Activated CD8-positive, alpha-beta memory T cell treated with anti-CD3 and anti-CD28 coated beads for 24 hours (primary cell): ENCODE measurements around the gene MBD5.

Experiments used
- DNase-seq: peaks from one replicate; pipeline ENCODE4 v3.0.0-alpha.2; 2020

The MBD5 gene

DNA sequence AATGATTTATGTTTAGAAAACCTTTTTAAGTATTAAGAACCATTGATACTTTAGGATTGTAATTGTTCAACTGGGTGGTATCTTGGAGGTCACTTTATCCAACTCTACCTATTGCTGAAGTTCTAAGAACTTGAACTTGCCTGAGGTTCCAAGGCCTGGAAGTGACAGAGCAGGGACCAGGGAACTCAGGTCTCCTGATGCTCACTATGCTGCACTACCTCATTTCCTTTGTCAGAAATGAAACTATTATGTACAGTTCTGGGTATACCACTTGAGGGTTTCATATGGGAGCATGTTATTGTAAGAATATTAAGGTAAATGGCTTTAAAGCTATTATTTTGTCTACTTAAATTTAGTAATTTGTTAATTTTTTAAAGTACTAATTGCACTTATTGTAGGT is 3.0 kb downstream of the MBD5 start:
- DNase-seq: no peak

DNA sequence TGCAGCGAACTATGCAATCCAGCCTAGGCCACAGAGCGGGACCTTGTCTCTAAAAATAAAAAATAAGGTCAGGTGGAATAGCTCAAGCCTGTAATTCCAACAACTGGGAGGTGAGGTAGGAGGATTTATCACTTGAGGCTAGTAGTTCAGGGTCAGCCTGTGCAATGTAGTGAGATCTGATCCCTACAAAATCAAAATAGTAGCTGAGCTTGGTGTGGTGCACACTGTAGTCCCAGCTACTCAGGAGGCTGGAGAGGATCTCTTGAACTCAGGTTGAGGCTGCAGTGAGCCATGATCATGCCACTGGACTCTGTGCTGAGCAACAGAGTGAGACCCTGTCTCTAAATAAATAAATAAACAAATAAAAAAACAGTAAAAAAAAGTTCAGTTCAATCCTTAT is 5.7 kb downstream of the MBD5 start:
- no peak for DNase-seq

DNA sequence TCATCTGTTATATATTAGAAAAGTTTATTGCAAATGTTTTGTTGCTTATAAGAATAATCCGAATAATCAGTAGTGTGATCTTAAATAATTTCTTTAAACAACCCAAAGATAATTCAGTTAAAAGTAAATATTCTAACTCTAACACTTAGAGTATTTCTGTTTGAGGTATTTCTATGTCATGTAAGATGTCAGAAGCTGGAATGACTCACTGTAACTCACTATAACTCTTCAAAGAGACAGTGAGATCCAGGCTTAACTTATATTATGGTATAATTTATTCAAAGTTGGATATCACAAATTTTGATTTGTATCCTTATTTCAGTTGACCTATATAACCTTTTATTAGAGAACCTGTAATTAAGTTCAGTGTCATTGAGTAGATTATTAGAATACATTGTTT is 6.9 kb downstream of the MBD5 start:
- DNase-seq: no peak

DNA sequence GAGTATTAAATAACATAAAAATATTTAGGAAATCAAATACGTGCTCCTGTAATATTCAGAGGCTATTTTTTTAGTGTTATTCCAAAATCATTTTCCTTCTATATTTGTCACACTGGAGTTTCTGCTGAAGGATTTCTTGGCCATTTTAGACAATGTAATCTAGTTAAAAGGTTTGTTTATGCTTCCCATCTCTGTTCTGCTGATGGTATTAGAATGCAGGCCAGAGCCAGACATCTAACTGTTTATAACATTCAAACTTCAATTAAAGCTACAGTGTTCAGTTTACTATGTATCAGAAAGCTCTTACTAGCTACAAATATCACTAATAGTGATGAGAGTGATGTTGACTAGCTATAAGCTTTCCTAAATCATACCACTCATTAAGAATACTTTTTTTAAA is 7.9 kb downstream of the MBD5 start:
- DNase-seq: no peak

DNA sequence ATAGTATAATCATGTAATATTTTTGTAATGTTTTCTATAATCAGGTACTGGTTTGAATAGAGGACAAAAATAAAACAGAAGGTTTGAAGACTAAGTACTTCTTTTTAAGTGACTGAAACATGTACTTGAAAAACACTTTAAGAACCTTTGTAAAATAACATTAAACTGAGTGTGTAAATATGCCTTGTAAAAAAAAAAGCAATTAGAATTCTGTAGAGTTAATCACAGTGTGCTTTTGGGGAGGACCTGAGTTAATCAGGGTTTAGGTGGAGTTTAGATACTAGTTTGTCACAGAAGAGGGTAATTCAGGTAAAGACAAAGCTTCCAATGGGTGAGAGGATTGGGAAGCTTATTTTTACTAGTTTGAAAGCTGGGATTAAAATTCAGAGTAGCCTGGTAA is 10.3 kb downstream of the MBD5 start:
- no peak for DNase-seq

DNA sequence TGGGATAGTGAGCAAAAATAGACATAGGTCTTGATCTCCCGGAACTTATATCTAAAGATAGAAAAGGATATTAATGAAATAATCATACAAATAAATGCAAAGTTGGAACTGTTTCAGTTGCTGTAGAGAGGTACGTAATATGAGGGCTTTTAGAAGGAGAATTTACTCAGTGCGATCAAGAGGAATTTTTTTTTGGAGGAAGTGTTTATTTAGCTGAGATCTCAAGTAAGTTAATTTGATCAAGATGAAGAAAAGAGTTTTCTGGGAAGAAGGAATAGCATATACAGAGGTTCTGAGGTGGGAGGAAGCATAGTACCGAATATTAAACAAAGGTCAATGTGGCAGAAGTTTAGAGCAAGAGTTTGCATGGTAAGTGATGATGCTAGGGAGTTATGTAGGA is 11.3 kb downstream of the MBD5 start:
- DNase-seq: no peak

DNA sequence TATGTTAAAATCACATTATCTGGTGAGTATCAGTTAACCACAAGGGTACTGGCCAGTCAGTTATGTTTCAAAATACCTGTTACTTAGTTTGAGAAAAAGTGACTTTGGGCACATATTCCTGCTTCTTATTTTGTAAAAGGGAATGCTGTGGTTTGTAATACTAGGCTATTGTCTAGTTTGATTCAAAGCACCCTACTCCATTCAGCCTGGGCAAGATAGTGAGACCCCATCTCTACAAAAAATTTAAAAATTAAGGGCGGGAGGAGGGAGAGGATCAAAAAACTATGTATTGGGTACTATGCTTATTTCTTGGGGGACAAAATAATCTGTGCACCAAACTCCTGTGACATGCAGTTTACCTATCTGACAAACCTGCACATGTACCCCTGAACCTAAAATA is 18.9 kb downstream of the MBD5 start:
- DNase-seq: no peak

DNA sequence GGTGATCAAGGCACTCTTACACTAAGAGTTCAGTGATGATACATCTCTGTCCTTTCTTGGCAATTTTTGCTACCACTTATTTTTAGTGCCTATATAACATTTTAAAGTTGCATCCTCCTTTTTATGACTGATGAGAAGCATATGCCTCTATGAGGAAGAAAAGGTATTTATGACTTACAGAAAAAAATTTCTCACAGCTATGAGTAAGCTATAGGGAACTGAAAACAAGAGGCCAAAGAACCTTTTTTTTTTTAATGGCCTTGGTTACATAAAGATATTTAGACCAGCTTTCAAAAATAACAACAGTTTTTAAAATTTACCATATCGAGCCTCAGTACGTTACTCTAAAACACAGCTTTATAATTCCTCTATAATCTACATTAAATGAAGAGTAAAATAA is 21.3 kb downstream of the MBD5 start:
- no peak for DNase-seq

DNA sequence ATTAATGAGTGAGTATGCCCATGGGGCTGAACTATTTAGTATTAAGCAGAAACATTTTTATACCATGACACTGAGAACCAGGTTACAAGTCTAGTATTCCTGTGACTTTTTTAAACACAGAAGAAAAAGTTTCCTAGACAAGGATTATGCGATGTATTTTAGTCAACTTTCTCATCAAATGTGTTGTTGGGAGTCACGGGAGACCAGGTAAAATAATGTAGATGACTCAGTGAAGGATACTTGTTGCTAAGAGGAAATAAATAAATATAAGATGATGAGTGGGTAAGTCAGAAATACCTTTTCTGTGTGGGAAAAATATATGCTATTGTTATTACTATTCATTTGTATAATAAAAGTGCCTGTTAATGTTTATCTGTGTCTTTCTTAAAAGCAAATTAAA is 23.4 kb downstream of the MBD5 start:
- DNase-seq: no peak

DNA sequence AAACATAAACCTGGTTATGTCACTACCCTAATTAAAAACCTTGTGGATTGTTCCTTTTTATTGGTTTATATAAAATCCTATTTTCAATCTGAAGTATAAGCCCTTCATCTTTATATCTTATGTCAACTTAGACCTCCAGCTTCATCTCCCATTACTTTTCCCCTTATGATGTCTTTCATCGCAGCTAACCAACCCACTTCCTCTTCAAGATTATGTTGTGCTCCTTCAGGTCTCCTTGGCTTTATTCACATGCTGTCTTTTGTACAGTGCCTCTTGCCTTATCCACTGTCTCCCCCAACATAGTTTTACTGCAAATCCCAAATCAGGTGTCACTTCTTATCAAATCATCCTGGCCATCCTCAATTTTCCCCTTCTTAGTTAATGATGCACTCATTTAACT is 25.9 kb downstream of the MBD5 start:
- DNase-seq: no peak

DNA sequence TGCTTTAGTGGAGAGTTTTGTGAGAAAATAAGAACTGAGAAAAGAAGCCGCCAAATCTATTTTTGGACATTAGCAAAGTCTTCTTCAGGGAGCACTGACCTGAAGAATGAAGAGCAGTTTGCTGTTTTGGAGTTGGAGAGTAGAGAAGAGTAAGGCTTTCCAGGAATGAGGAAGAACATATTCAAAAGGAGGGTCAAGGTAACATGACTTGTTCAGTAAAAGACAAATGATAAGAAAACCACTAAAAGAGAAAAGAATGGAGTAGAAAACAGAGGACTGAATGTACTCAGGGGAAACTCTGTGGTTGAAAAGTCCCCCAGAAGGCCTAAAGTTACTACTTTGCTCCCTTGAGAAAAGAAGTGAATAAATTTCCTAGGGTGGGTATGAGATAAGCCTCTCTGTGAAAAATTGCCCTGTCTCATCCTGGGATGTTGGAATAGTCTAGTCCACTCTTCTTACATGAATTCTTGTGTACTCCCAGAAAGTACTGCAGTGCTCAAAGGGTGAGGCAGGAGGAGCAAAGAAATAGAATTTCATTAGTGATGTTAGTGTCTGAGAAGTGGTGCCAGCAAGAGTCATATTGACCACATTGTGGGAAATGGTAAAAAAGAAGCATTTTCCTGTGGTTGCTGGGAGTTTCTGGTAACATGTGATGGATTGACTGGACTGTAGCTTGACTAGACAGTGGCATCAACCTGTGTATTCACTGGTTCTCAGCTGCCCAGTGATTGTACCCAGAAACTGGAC is 27.8 kb downstream of the MBD5 start:
- no peak for DNase-seq

DNA sequence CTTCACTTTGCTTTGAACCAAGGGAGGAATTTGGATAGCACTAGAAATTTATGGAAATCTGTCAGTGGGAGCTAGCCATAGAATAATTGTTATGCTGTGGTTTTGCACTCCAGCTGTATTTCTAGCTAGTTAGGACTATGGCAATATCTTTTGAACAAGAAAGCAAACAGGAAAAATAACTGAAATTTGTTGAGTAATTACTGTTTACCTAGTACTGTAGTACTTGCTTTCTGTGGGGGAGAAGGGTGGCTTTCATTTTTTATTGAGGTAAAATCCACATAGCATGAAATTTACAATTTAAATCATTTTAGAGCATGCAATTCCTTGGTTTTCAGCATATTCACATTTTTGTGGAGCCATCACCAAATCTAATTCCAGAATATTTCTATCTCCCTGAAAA is 28.4 kb downstream of the MBD5 start:
- no peak for DNase-seq

DNA sequence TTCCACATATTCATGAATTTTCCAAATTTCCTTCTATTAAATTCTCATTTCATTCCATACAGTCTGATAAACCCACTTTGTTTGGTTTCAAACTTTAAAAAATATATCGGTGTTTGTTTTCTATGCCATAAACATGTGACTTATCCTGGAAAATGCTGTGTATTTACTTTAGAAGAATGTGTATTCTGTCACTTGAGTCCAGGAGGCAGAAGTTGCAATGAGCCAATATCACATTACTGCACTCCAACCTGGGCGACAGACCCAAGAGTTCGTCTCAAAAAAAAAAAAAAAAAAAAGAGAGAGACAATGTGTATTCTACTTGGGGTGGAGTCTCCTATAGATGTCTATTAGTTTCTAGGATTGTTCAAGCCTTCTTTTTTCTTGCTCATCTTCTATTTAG is 31.8 kb downstream of the MBD5 start:
- DNase-seq: no peak

DNA sequence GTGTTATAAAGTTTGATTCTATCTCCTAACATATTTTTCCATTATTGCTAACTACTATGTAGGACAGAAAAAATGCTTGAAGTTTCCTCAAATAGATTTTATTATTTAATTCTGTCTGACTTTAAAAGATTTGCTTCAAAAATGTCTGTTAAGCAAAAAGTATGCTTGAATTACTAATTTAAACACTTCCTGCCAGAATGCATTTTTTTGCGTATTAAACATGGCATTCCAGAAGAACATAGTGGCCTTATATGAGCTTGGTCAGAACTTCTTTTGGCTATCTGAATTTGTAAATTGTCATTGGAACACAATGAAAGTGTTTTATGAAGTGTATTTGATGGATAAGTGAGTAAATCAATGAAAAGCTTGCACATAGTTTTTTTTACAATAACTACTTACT is 37.8 kb downstream of the MBD5 start:
- no peak for DNase-seq

DNA sequence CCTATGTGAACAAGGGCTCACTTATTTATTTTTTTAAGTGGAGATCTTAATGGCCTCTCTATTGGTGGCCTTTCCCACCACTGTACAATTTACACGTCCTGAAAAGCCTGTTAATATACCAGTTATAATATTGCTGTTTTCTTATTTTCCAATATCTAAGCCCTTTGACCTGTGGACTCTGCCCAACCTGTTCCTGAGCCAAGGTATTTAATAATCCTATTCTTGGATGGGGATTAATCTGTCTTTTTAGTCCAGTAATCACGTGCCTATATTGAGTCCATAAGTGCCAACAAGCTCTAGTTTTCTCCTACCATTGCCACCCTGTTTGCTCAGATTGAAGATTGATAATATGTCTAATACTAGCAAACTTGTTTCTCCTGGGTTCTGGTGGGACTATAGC is 42.7 kb downstream of the MBD5 start:
- DNase-seq: no peak

DNA sequence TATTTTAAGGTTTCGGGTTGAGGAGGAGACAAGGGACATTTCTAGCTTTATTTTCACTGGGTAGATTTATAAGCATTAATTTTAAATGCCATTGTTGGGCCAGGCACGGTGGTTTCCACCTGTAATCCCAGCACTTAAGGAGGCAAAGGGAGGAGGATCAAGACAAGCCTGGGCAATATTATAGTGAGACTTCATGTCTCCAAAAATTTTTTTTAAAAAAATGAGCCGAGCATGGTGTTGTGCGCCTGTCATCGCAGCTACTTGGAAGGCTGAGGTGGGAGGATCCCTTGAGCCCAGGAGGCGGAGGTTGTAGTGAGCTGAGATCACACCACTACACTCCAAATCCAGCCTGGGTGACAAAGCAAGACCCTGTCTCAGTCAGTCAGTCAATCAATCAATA is 45.0 kb downstream of the MBD5 start:
- no peak for DNase-seq

DNA sequence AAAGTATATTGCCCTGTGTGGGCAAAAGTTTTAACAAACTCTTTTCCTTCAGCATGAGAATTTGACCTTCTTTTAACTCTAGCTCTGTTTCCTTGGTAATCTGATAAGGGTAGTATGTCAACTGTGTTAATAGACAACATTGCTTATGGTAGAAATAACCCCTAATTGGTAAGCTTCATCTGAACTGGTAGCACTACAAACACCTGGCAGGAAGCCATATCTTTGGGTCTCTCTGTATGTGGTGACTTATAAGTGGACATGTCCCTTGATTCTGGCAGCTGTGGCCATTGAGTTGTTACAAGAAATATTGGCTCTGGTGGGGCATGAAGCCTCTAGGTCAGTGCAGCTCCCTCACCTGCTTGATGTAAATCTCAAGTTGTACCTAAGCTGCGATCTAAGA is 46.9 kb downstream of the MBD5 start:
- no peak for DNase-seq

DNA sequence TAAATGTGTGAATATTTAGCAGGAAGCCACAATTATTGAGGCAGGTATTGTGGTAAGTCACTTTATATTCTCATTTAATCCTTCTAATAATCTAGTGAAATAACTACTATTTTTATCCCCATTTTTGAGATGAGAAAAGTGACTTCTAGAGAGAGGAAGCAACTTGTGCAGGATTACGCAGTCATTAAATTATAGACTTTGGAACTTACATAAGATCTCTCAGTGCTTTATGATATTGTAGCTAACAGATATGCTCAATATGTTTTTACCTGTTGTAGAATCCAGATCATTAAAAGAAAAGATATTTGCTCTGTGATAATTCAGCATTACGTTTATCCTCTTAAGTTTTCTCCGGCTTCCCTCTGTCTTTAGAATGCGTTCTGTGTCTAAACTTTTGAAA is 50.5 kb downstream of the MBD5 start:
- no peak for DNase-seq

DNA sequence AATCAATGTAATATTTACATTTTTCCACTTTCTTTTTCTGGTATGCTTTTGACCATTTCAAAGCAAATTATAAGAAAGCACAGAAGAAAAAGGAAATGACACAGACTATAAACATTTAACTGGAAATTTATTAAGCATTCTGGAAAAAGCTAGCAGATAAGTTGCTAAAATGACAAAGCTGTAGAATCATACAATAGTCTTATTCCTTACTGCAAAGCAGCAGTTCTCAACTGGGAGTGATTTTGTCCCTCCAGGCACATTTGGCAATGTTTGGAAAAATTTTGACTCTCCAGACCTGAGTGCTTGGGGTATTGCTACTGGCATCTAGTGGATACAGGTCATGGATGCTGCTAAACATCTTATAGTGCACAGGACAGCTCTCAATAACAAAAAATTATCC is 75.1 kb downstream of the MBD5 start:
- DNase-seq: no peak

DNA sequence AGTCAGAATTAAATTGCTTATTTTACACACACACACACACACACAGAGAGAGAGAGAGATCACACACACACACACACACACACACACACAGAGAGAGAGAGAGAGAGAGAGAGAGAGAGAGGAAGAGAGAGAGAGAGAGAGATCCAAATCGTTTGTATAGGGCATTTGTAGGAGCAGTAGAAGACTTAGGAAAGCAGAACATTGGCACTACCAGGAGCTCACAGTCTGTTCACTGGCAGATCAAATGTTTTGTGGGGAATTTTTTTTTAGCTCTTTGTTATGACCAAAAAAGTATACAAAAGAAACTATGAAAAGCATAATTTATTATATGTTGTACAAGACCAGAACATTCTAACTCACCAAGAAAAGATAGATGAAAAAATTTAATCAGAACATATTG is 81.8 kb downstream of the MBD5 start:
- DNase-seq: no peak

DNA sequence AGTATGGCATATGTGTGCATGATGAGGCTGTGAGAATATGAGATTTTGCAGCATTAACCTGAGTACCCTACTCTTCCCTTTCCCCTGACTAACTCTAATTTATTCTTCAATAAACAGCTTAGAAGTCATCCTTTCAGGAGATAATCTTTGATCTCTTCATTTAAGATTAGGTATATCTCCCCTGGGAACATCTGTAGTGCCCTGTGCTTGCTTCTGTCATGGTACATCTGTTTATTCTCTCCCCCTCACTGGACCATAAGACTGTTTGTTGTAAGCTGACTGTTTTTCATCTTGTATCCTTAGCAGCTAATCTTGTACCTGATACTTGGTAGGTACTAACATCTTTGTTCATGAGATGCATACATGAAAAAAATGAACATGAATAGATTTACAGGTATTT is 83.1 kb downstream of the MBD5 start:
- no peak for DNase-seq

DNA sequence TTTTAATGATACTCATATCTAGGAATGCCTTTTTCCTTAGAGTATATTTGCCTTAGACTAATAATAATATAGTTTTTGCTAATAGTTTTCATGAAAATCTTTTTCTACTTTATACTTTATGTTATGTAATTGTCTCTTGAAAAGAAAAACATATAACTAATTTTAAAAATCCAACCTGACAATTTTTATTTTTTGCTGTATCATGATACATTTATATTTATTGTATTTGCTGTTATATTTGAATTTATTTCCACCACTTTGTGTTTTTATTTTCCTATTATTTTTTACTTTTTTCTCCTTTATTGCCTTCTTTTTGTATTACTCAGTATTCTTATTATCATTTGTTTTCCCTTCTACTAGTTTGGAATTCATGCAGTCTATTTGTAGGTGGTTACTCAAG is 85.4 kb downstream of the MBD5 start:
- DNase-seq: no peak

DNA sequence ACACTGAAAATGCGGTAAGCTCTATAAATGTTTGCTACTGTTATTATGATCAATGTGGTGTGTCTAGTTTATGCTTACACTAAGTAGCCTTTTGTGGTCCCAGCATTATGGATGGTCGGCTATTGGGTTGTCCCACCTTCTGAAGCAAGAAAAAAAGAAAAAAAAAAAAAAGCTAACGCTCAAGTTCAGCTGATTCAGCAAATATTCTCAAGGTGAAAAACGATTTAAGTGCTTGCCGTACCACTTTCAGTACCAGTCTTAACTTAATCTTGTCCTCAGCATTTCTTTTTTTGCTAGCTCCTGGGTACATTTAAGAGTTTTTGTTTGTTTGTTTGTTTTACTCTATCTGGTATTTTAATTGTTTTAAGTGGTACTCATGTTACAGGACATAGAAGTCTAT is 87.5 kb downstream of the MBD5 start:
- DNase-seq: no peak

DNA sequence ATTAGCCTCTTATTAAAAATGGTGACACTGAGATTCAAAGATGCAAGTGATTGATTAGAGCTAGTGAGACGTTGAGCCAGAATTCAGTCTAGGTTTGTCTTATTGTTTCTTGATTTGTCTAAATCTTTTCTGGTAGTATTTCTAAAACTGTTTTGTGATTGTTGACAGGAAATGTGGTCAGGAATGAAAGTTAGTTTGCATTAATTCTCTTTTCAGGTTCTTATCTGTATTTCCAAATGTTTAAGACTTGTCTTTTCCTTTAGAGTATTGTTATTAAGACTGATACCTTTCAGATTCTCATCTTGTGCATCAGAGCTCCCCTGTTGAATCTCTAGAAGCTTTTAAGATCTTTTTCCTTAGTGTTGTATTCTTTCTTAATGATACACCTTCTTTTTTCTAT is 89.3 kb downstream of the MBD5 start:
- DNase-seq: no peak

DNA sequence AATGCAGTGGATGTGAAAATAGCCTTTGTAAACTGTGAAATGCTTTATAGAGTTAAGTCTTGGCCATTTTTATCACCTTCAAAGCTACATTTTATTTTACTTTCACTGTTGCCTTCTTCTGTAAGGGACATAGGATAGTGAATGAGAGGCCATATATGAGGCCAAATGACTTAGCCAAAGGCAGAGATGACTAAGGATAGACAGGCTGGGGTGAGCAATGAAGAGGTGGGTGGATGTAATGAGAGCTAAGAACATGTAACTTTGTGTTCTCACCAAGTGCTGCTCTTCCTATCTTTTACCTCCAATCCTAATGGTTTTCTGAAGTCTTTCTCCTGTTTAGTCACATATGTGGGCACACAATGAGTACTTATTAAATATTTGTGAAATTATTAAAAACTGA is 101.9 kb downstream of the MBD5 start:
- no peak for DNase-seq

DNA sequence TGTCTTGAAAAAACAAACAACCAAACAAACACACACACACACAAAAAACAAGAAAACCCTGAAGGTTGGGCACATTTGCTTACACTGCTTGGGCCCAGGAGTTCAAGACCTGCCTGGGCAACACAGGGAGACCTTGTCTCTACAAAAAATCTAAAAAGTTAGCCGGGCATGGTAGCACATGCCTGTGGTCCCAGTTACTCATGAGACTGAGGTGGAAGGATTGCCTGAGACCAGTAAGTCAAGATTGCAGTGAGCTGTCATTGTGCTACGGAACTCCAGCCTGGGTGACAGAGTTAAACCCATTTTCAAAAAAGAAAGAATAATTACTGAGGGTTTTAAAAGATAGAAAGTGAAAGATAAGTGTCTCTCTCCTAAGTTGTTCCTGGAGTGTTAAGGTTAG is 103.4 kb downstream of the MBD5 start:
- DNase-seq: no peak
